Stimulated activated CD4-positive, alpha-beta T cell treated with anti-CD3 and anti-CD28 coated beads, Interleukin-4, amount 100 ng/mL, for 48 hours (primary cell): ENCODE results near the gene HDAC7.

Experiments used
- DNase-seq, 2 donors: peaks; one replicate each; pipeline ENCODE4 v3.0.0-alpha.2; 2020; ENCODE audit warnings: low read depth in 2 of 2

The HDAC7 gene

DNA sequence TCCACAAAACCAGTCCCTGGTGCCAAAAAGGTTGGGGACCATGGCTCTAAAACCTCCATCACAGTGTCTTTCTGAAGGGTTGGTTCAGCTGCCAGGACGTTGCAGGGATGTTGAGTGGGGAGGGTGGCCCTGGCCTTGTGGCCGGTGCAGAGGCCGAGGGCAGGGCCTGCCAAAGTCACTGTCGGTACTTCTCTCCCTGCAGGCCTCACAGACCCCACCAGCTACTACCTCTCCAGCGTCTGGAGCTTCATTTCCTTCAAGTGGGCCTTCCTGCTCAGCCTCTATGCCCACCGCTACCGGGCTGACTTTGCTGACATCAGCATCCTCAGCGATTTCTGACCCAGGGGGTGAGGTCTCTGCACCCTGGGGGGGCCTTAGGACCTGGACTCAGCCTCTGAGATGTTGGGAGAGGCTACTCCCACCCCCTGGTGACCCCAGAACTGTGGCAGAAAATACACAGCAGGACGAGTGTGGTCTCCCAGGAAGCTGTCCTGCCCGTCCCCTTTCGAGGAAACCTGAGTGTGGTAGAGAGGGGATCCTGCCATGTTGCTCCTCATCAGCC is 39.7 kb downstream of the HDAC7 start:
- no peak for DNase-seq

DNA sequence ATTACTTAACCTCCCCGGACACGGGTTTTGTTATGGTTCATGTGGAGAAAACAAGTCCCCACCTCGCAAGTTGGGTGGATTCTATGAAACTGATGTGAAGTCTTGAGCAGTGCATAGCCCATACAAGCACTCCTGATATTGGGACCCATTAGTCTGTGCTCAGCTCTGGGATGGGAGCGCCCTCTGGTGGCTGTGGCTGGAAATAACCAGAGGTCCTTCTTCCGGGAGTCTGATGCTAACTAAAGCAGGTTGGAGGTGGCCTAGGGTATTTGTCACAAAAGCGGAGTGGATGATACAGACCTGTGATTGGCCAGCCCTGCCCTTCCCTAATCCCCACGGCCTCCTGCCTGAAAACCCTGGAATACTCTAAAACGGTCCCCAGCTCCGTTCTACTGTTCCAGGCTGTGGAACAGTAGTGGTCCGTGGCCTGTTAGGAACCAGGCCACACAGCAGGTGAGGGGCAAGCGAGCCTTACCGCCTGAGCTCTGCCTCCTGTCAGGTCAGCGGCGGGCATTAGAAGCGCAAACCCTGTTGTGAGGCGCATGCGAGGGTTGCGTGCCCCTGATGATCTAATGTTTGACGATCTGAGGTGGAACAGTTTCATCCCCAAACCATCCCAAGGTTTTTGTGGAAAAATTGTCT is 40.3 kb downstream of the HDAC7 start:
- peak; percentile 86 to 95 for DNase-seq

DNA sequence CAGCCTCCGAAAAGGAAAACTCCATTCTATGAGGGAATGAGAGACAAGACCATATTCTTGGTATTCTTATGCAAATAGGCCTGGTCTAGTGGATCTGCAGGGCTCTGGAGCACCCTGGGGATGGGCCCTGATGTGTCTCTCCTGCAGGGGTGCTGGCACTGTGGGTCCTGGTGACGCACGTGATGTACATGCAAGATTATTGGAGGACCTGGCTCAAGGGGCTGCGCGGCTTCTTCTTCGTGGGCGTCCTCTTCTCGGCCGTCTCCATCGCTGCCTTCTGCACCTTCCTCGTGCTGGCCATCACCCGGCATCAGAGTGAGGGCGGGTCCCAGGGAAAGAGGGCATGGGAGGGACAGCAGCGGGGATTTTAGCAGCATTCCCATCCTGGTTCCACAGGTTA is 40.8 kb downstream of the HDAC7 start:
- no peak for DNase-seq

DNA sequence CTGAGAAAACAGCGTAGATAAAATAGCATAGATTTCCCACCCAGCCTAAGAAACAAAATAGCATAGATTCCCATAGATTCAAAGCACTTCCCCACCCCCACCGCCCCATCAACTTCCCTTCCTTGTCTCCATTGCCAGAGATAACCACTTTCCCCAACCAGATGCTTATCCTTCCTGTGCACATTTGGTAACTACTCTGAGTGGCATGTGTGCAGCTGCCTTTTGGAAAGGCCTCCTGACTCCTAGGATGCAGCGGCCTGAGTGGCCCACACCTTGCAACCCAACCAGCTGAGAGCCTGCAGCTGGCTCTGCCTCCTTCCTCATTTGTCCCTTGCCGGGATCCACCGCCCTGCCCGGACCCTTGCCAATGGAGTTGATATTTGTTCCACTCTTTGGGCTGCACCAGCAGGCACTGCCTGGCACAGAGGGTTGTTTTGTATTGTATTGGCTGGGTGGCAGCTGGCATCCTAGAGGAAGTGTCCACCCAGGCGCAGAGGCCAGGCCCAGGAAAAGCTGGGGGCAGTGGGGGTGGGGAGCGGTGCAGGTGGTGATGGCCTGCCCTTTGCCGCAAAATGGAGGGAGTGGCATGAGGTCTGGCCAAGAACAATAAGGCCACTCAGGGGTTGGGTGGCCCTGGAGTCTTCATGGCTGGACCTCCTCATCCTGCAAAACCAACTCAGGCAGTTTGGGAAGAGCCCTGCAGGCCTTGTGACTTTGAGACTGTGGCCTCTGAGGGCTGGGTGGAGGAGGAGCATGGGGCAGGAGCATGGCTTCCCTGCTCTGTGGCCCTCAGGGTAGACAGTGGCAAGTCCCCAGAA is 41.8 kb downstream of the HDAC7 start:
- DNase-seq = no peak

DNA sequence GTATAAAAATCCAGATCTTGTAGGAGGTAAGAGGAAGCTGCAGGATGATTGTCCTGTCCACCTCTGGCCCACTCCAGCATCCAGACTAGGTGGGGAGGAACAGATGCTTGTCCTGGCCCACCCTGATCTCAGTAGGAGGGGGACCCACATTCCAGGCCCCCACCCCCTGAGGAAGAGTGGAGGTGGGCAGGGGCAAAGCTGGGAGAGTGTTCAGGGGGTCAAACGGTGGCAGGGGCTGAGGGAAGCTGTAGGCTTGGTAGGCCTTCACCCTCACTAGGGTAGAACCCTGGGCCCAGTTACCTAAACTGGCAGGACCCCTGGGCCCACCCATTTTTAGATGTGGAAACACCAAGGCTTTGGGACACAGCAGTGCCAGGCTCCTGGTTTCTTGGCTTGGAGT is 42.6 kb downstream of the HDAC7 start:
- DNase-seq = no peak

DNA sequence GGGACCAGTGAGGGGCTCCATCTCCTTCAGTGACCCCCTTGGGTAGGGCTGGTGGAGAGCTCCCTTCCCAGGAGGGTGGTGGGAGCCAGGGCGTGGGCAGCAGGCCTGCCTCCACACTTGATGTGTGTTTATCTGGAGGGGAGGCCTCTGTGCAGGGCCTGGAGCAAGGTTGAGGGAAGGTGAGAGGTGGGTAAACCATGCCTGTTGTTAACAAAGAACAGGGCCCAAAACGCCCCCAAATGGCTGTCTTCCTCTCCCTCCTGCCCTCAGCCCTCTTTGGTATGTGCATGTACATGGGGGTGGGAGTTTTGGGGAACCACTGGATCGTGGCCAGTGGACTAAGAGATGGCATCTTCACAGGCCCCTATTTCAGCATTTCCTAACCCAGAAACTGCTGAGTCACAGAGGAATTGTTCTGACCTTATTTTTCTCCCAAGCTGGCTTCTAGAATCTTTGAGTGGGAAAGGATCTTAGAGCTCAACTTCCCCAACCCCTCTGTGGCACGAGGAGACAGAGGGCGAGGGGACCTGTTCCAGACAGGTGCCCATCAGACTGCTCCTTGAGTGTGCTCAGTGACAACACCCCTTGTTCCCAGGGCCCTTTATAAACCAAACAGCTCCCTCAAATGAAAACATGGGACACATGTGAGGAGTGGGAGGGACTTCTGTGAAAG is 43.1 kb downstream of the HDAC7 start:
- no peak for DNase-seq

DNA sequence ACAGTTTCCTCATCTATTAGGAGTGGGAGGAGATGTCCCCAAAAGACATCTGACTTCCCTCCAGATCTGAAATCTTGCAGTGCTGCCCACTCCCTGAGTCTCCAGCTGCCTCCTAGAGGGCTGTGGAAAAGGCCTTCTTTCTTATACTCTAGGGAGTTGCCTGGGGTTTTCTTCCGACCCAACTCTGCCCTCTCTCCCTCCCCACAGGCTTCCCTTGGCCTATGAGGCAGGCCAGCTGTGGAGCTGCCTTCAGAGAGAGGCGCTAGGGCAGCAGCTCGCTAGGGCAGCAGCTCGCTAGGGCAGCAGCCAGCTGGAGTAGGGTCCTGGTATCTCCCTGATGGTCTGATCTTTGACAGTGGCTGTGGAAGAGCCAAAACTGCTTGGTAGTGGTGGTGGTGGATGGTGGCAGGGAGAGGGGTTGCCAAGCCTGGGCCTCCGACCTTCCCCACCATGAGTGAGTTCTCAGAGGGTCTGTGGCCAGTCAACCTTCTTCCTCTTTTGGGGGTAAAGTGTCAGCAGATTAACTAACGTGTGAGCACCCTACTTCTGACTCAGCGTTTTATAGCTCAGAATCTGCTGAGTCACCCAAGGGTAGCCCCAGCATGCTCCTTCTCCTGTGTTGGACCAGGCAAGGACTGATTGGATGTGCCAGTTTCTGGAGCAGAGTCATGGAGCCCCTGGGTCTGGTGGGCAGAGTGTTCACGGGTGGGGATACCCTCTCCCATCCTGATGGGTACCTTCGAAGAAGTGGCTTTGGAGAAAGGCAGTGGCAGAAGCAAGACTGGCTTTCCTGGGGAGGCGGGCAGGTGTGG is 44.4 kb downstream of the HDAC7 start:
- no peak for DNase-seq

DNA sequence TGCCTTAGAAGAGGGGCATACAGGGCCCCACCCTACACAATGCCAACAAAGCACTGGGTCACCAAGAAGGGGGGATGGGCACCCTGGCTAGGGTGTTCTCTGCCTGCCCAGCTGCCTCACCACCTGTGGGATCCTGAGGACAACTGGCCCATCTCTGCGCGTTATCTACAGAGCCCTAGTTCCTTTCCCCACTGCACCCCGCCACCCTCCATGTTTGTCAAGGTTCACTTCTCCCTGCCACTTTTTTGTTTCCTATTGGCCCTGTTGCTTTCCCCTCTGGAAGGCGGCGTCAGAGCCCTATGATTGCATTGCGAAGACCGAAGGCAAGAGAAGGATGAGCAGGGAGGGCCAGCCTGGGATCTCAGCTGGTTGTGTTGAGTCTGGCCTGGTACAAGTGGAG is 45.0 kb downstream of the HDAC7 start:
- no peak for DNase-seq

DNA sequence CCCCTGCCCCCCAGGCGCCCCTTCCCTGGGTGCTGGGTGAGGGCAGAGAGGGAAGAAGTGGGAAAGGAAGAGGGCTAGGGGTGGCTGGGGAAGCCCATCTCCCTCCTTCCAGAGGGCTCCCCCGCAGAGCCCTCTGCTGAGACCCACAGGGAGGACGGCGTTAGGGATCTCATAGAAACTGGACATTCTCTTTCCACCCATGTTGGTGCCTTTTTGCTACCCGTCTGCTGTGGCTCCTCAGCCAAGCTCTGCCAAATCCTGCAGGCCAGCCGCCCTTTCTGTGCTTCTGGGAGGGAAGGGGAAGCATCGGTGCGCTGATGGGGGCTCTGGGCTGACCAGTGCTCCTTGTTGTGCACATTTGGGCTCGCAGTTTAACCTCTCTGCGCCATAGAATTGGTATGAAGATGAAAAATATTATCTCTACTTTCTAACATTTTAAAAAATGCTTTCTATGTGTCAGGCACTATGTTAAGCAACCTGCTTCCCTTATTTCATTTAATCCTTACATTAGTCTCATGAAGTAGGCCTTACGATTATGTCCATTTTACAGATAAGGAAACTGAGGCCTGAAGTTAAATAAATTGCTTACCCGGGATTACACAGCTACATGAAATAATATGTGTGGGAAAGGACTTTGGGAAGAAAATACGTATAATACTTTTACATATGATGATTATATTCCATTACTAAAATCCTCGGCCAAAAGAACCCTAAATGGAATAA is 45.7 kb downstream of the HDAC7 start:
- DNase-seq = no peak

DNA sequence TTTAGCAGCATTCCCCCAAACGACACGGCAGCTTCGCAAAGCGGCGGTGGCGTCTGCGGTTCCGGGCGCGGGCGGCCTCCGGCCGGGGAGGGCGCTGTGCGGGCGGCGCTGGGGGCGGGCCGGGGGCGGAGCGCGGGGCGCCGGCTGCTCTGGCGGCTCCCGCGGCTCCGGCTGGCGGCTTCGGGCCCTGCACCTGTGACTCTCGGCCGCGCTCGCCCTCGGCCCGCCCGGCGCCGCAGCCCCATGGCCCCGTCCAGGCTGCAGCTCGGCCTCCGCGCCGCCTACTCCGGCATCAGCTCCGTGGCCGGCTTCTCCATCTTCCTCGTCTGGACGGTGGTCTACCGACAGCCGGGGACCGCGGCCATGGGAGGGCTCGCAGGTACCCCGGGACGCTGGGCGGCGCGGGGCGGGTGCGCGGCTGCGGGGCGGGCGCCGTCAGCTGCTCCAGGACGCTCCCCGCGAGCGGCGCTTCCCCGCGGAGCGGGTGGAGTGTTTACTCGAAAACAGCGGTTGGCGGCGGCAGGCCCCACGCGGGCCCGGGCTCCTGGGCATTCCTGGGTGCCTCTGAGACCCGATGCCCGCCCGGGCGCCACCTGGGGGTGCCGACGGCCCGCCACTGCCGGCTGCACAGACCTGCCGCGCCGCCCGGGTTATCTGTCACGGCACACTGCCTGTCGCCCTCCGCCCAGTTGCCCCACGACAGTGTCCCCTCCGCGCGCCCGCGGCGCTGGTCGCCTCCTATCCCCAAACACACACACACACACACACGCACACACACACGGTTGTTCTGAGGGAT is 46.4 kb downstream of the HDAC7 start, which contains the start of gene SLC48A1:
Gene SLC48A1 (plus strand): TSS at position 177 of the 796 bp plus-strand sequence. CDS start 67 bp downstream, at position 244.
- peak; percentile 49 to 61 for DNase-seq

DNA sequence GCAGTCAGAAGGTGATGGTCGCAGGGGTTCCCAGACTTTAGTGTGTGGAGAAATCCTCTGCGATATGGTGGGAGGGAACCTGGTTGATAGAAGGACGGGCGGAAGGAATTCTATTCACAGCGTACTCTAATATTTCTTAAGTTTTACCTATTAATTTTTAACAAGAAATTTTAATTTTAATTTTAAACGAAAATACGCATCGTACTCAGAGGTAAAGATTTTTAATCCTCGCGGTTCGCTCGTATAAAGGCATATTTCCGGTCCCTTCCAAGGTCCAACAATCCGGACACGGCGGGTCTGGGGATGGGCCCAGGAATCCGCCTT is 47.0 kb downstream of the HDAC7 start:
- no peak for DNase-seq

DNA sequence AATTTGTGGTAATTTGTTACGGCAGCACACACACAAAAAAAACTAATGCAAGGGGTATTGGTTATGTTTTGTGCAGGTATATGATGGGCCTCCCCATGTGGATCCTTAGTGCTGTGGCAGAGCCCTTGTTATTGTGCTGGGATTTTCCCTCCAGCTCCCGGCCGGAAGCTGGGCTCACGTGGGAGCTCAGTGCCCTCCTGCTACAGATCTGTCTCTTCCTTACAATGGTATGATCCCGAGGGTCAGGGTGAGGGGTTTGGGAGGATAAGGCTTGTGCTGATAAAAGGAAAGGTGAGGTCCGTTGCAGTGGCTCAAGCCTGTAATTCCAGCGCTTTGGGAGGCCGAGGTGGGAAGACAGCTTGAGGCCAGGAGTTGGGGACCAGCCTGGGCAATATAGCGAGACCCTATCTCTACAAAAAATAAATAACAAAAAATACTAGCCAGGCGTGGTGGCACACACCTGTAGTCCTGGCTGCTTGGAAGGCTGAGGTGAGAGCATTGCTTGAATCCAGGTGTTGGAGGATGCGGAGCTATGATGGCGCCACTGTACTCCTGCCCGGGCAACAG is 47.5 kb downstream of the HDAC7 start:
- no peak for DNase-seq

DNA sequence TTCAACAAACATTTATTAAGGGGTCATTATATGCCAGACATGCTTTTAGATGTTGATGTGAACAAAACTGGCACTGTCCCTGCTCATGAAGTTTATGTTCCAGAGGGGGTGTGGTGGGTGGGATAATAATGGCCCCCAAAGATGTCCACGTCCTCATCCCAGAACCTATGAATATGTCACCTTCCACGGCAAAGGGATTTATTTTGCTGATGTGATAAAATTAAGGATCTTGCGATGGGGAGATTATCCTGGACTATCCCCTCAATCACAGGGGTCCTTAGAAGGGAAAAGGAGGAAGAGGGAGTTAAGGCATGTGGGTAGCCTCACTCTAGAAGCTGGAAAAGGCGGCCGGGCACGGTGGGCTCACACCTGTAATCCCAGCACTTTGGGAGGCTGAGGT is 48.4 kb downstream of the HDAC7 start:
- DNase-seq = no peak

DNA sequence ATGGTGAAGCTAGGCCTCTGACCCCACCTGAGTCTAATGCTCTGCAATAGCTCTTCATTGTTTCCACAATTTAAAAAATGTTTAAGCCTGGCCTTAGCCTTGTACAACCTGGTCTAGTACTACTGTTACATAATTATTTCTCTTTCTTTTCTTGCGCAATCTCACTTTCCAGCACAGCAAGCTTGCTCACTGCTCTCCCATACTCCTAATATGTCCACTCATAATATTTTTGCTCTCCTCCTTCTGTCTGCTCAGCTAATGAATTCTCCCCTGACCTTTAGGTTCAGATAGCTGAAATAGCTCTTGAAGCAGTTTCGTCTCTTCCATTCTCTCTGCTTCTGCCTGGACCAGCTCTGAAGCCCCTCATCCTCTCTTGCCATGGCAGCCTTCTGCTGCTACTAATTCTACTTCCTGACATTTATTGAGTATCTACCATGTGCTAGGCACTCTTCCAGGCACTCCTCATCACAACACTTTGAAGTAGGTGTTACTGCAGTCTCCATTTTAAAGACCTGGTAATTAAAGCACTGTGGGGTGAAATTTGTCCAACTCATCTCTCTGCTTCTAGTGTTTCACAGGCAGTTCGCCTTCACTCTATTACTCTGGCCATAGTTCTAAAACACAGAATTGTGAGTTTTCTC is 49.5 kb downstream of the HDAC7 start:
- DNase-seq = no peak

DNA sequence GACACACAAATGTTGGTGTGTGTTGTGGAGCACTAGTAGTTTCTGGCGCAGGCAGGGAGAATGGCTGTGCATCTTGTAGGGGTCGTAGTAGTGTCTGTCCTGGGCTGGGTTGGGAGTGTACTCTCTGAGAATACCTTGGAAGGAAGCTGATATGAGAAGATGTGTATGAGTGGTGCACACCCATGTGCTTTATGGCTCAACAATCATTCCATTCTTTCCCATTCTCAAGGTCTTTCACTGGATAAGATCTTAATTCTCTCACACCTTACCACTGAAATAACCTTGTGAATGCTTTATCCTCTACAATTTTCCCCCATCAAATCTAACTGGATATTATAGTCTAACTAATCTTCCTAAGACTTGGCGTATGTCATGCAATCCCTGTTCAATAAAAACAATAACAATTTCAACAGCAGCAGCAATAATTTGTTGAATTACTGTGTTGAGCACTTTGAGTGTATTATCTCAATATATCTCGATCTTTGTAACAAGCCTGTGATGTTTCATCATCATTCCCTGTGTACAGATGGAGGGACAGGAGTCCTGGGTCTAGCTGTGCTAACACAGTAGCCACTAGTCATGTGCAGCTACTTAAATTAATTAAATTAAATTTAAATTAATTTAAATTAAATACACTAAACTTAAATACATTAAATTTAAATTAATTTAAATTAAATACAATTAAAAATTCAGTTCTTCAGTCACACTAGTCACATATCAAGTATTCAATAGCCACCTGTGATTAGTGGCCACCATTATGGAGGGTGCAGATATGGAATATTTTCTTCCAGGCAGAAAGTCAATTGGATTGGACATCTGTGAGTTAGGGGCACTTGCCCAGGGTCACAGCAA is 50.2 kb downstream of the HDAC7 start:
- DNase-seq = no peak

DNA sequence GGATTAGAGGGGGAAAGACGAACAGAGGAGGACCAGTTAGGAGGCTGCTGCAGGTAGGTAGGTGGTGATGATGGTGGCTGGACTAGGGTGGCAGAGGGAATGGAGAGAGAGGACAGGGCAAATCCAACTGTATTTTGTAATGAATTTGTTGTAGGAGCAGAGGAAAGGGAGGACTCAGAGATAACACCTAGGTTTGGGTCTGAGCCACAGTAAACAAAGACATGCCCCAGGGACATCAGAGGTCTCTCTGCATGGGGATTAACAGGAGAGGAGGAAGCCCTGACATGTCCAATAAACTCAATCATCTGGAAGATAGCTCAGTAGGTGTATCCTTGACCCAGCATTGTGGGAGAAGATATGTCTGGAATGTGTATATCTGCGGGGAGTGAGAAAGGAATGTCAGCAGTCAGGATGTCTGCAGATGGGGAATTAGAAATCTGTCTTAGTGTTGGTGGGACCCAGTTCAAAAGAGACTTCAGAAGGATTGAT is 51.3 kb downstream of the HDAC7 start:
- DNase-seq = no peak

DNA sequence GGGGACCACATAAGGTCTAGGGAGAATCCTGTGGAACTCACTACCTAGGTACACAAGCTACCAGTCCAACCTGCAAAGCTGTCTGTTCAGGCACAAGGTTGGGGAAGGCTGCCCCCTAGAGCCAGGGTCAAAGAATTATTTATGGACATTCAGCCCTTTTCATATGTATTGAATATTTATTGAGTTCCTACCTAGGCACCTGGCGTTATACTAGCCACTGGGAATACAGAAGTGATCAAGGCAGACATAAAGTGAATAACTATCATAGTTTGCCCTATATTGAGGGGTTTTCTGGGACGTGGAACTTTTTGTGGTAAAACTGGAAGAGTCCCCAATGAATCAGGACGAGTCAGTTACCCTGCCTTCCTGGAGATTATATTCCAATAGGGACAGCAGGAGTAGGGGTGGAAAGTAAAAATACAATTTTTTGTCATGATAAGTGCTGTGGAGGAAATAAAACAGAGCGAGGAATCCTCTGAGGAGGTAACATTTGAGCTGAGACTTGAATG is 52.4 kb downstream of the HDAC7 start:
- DNase-seq = peak; percentile 60 to 69
